Parietal lobe (tissue), 1 donor: Measurements from ENCODE around the gene NABP2. TPM values are rescaled to one million over a fixed set of nuclear protein-coding genes. Genes with fewer than 3 reads are reported as not detected.

Experiments
- total RNA-seq: library from RNA; depleted of rRNA; stranded (reverse); fragments of >200 nt; gene quantifications from one replicate; pipeline ENCODE4 v1.2.3, GENCODE V29; 2014

The NABP2 gene
- 18.5 TPM for total RNA-seq

DNA sequence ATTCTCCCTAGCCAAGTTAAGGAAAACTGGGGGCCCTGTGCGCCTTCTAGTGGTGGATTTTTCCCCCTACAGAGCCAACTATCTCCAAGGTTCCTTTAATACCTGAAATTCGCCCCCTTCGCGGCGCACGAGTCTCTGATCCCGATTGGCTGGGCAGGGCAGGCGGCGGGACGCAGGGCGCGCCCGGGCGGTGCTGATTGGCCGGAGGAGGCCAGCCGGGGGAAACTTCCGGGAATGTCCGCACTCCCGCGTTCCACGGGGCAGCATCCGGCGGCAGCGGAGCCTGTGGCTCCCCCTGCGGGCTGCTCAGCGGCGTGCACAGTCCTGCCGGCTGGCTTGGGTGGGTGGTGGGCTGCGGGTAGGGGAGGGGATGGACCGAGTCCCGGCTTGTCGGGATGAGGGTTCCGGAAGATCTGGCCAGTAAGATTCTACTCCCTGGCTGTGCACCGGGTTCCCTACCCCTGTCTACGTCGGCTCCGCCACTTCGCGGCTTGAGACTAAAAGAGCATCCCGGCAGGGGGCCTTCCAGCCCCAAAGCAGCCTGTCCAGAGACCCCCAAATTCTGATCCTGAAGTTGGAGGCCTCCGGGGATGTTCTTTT lies at the start of gene NABP2:
TSS of gene NABP2 (plus strand) at position 241 of the 600 bp plus-strand sequence. CDS start 515 bp downstream, outside the sequence.

GRCh38 chr12:56189099-56189917 lies 34.8 kb upstream of the NABP2 start, which contains the start of gene SMARCC2:
Gene SMARCC2 (minus strand): TSS chr12:56189483. CDS start chr12:56189461, 22 bp downstream.

GRCh38 chr12:56221757-56222530 lies 2.2 kb upstream of the NABP2 start, which contains the start of gene RNF41:
Gene RNF41 (minus strand): TSS chr12:56221922. CDS start chr12:56214047, 7,875 bp downstream.

GRCh38 chr12:56229916-56230431 lies 5.8 kb downstream of the NABP2 start, which contains the start of gene SLC39A5:
Gene SLC39A5 (plus strand): TSS chr12:56230051. CDS start chr12:56231275, 1,224 bp downstream.

DNA sequence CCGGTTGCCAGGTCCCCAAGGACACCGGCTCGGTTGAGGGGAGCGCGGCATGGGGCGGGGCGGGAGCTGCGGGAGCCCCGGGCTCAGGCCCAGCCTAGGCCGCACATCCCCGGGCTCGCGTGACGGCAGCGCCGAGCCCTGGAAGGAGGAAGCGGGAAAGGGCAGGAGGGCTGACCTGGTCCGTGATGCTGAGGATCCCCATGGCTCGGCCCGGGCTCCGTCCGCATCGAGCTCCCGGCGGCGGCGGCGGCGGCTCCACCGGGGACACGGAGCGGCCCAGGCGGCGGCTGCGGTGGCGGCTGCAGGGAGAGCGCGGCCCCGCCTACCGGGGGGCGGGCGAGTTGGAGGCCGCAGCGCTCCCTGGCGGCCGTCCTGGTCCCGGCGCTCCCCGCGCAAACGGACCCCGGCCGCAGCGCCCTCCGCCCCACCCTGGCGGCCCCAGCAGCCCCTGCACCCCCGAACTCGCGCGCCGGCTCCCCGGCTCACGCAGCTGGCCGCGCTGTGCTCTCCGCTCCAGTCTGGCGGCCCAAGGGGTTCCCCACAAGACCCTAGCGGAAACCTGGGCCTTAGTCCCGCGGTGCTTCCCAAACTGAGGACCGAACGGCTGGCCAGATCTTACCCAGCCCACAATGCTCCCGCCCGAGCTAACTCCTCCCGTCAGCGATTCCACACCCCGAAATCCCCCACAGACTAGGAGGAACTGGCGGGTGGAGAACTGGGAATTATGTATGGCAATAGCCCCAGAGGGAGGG lies 34.1 kb downstream of the NABP2 start, which contains the start of gene ANKRD52:
TSS of gene ANKRD52 (minus strand) at position 317 of the 752 bp plus-strand sequence. CDS start at position 202, 115 bp downstream.

DNA sequence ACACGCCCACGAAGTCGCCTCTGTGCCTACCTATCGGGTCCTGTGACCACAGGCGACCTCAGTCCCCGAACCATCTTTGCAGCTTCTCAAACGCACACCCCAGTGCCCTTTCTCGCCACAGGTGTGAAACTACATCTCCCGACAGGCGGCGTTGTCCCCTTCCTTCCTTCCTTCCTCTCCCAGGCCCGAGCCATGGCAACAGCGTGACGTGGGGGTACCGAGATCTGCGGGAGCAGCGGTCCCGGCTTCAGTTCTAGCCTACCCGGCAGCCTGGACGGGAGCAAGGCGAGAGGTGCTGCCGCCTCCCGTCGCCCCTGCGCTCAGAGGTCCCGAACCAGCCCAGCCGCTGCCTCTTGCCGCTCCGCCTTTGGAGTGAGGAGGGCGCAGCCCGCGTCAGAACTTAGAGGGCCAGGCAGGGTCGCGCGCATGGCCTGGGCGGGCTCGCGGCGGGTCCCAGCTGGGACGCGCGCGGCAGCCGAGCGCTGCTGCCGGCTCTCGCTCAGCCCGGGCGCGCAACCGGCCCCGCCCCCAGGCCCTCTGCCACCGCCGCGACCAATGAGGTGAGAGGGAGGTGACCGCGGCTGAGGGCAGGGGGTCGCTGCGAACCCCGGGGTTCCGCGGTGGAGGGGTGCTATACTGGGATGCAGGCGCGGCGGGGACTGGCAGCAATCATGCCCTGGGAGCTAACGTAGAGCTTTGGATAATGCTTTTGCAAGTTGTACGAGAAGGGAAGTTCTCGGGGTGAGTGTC lies 42.7 kb downstream of the NABP2 start, which contains the start of gene COQ10A:
TSS of gene COQ10A (plus strand) at position 250 of the 750 bp plus-strand sequence. CDS start at position 427, 177 bp downstream.

Other genes with a start within 250 kb of the NABP2 start
- gene SUOX, start 227.1 kb upstream of the NABP2 start, total RNA-seq = 11.9 TPM
- 8.5 TPM for gene IKZF4, start 203.3 kb upstream of the NABP2 start, total RNA-seq
- gene RPS26, start 182.4 kb upstream of the NABP2 start, total RNA-seq = 22.8 TPM
- 3.4 TPM for gene ERBB3, start 144.2 kb upstream of the NABP2 start, total RNA-seq
- gene PA2G4, start 119.8 kb upstream of the NABP2 start, total RNA-seq = 91.7 TPM
- 1,201 TPM for gene RPL41, start 107.7 kb upstream of the NABP2 start, total RNA-seq
- 12.8 TPM for gene ZC3H10, start 106.1 kb upstream of the NABP2 start, total RNA-seq
- 24.4 TPM for gene ESYT1, start 96.1 kb upstream of the NABP2 start, total RNA-seq
- gene MYL6B, start 71.8 kb upstream of the NABP2 start, total RNA-seq = 91.1 TPM
- 311 TPM for gene MYL6, start 66.0 kb upstream of the NABP2 start, total RNA-seq
- 149 TPM for gene SMARCC2, start 34.9 kb upstream of the NABP2 start, total RNA-seq
- 77.9 TPM for gene RNF41, start 2.4 kb upstream of the NABP2 start, total RNA-seq
- gene SLC39A5, start 5.7 kb downstream of the NABP2 start, total RNA-seq = not detected
- gene ANKRD52, start 34.0 kb downstream of the NABP2 start, total RNA-seq = 35.4 TPM
- gene COQ10A, start 42.6 kb downstream of the NABP2 start, total RNA-seq = 17.5 TPM
- 149 TPM for gene CS, start 76.0 kb downstream of the NABP2 start, total RNA-seq
- 51.6 TPM for gene CNPY2, start 91.6 kb downstream of the NABP2 start, total RNA-seq
- 54.8 TPM for gene PAN2, start 109.7 kb downstream of the NABP2 start, total RNA-seq
- not detected for gene IL23A, start 114.5 kb downstream of the NABP2 start, total RNA-seq
- 115 TPM for gene STAT2, start 135.8 kb downstream of the NABP2 start, total RNA-seq
- gene APOF, start 138.5 kb downstream of the NABP2 start, total RNA-seq = not detected
- gene TIMELESS, start 225.1 kb downstream of the NABP2 start, total RNA-seq = 5.3 TPM
- gene MIP, start 230.3 kb downstream of the NABP2 start, total RNA-seq = not detected
- gene SPRYD4, start 244.2 kb downstream of the NABP2 start, total RNA-seq = 6.3 TPM